ENCODE measurements around the gene ZSWIM5.
A peak's percentile ranks its signal among the peaks of the same experiment; 100 is the strongest.
"Not testable (repeated sequence)": the region's sequence is repeated elsewhere in the genome, so short reads cannot be mapped to it uniquely, and the experiment has no call there.

The ZSWIM5 gene

GRCh38 chr1:45205910-45206721, at the start of gene ZSWIM5:
Gene ZSWIM5, minus strand, starts transcription at chr1:45206605. Its CDS starts 255 bp downstream, at chr1:45206350.
- peak; percentile 63 for DNase-seq (ENCODE audit: low spot score)

GRCh38 chr1:45254490-45254889, 48.1 kb upstream of the ZSWIM5 start:
- DNase-seq (ENCODE audit: low spot score) = no peak

- DNase-seq (ENCODE audit: low spot score) = no peak
These were observed 44.1 kb upstream of the ZSWIM5 start for GRCh38 chr1:45250544-45250943.

GRCh38 chr1:45248004-45248403, 41.6 kb upstream of the ZSWIM5 start:
- not testable (repeated sequence) for DNase-seq (ENCODE audit: low spot score)

GRCh38 chr1:45246760-45247159, 40.4 kb upstream of the ZSWIM5 start:
- DNase-seq (ENCODE audit: low spot score) = no peak

- not testable (repeated sequence) for DNase-seq (ENCODE audit: low spot score)
These were observed 40.0 kb upstream of the ZSWIM5 start for GRCh38 chr1:45246359-45246758.

GRCh38 chr1:45244660-45245059, 38.3 kb upstream of the ZSWIM5 start:
- DNase-seq (ENCODE audit: low spot score) = no peak

- no peak for DNase-seq (ENCODE audit: low spot score)
These were observed 37.3 kb upstream of the ZSWIM5 start for GRCh38 chr1:45243476-45244343.

GRCh38 chr1:45238846-45239245, 32.4 kb upstream of the ZSWIM5 start:
- no peak for DNase-seq (ENCODE audit: low spot score)

- no peak for DNase-seq (ENCODE audit: low spot score)
These were observed 29.7 kb upstream of the ZSWIM5 start for GRCh38 chr1:45236136-45236535.

- DNase-seq (ENCODE audit: low spot score) = peak; percentile 14
These were observed 24.1 kb upstream of the ZSWIM5 start for GRCh38 chr1:45230537-45230936.

GRCh38 chr1:45225598-45225997, 19.2 kb upstream of the ZSWIM5 start:
- DNase-seq (ENCODE audit: low spot score) = no peak

GRCh38 chr1:45223710-45224109, 17.3 kb upstream of the ZSWIM5 start:
- not testable (repeated sequence) for DNase-seq (ENCODE audit: low spot score)

- DNase-seq (ENCODE audit: low spot score) = no peak
These were observed 15.3 kb upstream of the ZSWIM5 start for GRCh38 chr1:45221716-45222115.

GRCh38 chr1:45216861-45217260, 10.5 kb upstream of the ZSWIM5 start:
- DNase-seq (ENCODE audit: low spot score) = no peak

- DNase-seq (ENCODE audit: low spot score) = no peak
These were observed 9.8 kb upstream of the ZSWIM5 start for GRCh38 chr1:45216200-45216541.

GRCh38 chr1:45215485-45216199, 9.2 kb upstream of the ZSWIM5 start:
- no peak for DNase-seq (ENCODE audit: low spot score)

GRCh38 chr1:45213892-45214291, 7.5 kb upstream of the ZSWIM5 start:
- DNase-seq (ENCODE audit: low spot score) = no peak

GRCh38 chr1:45211076-45211475, 4.7 kb upstream of the ZSWIM5 start:
- DNase-seq (ENCODE audit: low spot score) = no peak

- DNase-seq (ENCODE audit: low spot score) = no peak
These were observed 611 bp upstream of the ZSWIM5 start for GRCh38 chr1:45206808-45207623.
